ENCODE measurements around the gene KANK4. TPM values are rescaled to one million over a fixed set of nuclear protein-coding genes. Genes with fewer than 3 reads are reported as not detected.

KANK4 gene
- total and polyA plus RNA-seq, 2 of the 8 experiments (the other 6 are each of a cell fraction or from before 2014, with no cell fraction given): 0.22 to 0.26 TPM

DNA sequence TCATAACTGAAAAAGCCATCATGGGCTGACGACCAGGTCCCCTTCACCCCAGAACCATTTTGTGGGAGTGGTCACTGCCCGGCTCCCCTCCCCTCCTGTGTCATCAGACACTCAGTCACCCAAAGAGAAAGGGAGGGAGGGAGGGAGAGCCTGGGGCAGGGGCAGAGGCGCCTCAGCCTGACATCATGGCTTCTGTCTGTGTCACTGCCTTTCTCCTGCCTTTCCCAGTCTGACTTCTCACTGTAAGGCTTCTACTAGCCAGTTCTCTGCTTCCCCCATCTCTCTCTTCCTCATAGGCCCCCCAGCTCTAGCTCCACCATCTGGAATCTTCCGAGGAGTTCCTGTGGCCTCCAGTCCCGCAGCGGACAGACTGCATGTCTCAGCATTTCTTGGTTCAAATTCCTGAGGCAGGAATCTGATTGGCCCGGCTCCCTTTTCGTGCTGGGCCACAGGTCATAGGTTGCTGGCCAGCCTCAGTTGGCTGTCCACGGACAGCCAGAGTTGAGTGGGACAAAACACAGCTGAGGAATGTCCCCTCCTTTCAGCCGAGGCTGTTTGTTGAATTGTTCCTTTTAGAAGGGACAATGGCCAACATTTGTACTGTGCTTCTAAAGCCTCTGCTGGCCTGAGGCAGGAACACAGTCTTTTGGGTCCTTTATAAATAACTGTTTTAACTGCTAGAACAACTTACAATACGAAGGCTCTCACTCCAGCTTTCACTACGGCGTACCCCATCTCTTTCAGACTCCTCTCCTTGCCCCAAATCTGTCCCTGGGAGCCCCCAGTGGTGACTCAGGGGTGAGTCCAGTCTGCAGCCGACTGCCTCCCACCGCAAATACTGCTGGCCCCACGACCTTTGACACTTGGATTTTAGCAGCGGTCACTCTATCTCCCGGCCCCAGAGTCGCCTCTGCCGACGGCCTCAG, 18.7 kb upstream of the KANK4 start:
- Histone ChIP-seq H3K4me1 (replicated peaks in 1 of 4; ENCODE audit: control insufficient read depth in 3 of 4, insufficient read depth in 4 of 4, low read length in 3 of 4) (peaks cover 0 to 17% (median 6%) of the 10 kb centered on the region in 4 experiments; a peak in 6 of 7 replicates), H3K4me2 (ENCODE audit: insufficient read depth in 1 of 2, low read depth in 2 of 2, low read length in 2 of 2) (peak overlapping the region; percentile 39 to 42; a peak in 3 of 4 replicates), H3K27ac (ENCODE audit: low read depth, low read length) (no peak overlapping the region), H3K4me3 (ENCODE audit: extremely low read depth in 1 of 4, insufficient read depth in 2 of 4, low read depth in 3 of 4, low read length in 4 of 4) (no peak overlapping the region; a peak in 1 of 8 replicates), H2BK20ac (ENCODE audit: low read length) (peak overlapping the region; percentile 77), H3K36me3 (ENCODE audit: control insufficient read depth in 2 of 4, insufficient read depth in 4 of 4, low read length in 3 of 4) (no peaks in the 10 kb centered on the region), H3K18ac (ENCODE audit: extremely low read depth, low read length) (peak overlapping the region; percentile 86), H2AK5ac (ENCODE audit: low read depth, low read length) (no peak overlapping the region), H3K14ac (ENCODE audit: insufficient read length) (no peak overlapping the region), H2BK5ac (ENCODE audit: low read depth, low read length) (peak overlapping the region; percentile 55; the same call in 1 of the 2 replicates), H4K8ac (ENCODE audit: extremely low read depth, insufficient read depth, low read length) (peak overlapping the region; percentile 84), H3K23me2 (ENCODE audit: low read depth, low read length) (peaks cover 6% of the 10 kb centered on the region; the same call in 1 of the 2 replicates), H2BK120ac (replicated peaks; ENCODE audit: low read depth, low read length) (no peak overlapping the region), H2BK15ac (ENCODE audit: low read length) (peak overlapping the region; percentile 47; the same call in 1 of the 2 replicates), H3K9ac (replicated peaks in 1 of 4; ENCODE audit: extremely low read depth in 1 of 4, low read depth in 3 of 4, low read length in 3 of 4) (0 out of 7 replicates have a peak overlapping the region, but pooled peaks of 1 of the 4 experiments have one; percentile 9), H4K5ac (ENCODE audit: insufficient read length, low read depth, low read length) (no peak overlapping the region), H2BK12ac (ENCODE audit: low read depth, low read length) (peak overlapping the region; percentile 55), H3K4ac (replicated peaks; ENCODE audit: insufficient read length, low read depth, low read length) (no peak overlapping the region), H3K27me3 (replicated peaks in 1 of 4; ENCODE audit: control insufficient read depth in 3 of 4, extremely low read depth in 1 of 4, insufficient read depth in 3 of 4, low read length in 3 of 4) (no peaks in the 10 kb centered on the region), H3K56ac (replicated peaks; ENCODE audit: insufficient read length, low read depth, low read length) (no peak overlapping the region), H2AFZ (ENCODE audit: low read length) (peak overlapping the region; percentile 91), H3K23ac (ENCODE audit: insufficient read length) (no peak overlapping the region), H4K20me1 (replicated peaks in 1 of 2; ENCODE audit: control insufficient read depth in 1 of 2, insufficient read depth in 2 of 2, low read length in 2 of 2) (no peaks in the 10 kb centered on the region), H3K9me3 (ENCODE audit: insufficient read depth in 2 of 2, low read depth in 1 of 2, low read length in 1 of 2) (no peaks in the 10 kb centered on the region), H4K91ac (replicated peaks; ENCODE audit: insufficient read length, low read length) (no peak overlapping the region), H3K79me2 (ENCODE audit: control insufficient read depth in 1 of 2, insufficient read depth in 2 of 2, low read length in 2 of 2) (no peaks in the 10 kb centered on the region; a peak in 1 of 4 replicates), H3K79me1 (ENCODE audit: low read depth, low read length) (no peaks in the 10 kb centered on the region)
- CTCF ChIA-PET (ENCODE audit: partially characterized antibody): interaction anchor here (0.6 to 4.1 kb wide), 17 partner anchors 10 to 177 kb away, joined by 3 to 13 read pairs (median 3); no protein-coding TSS in a partner anchor
- POLR2A ChIA-PET (ENCODE audit: partially characterized antibody): interaction anchor here (0.6 to 3.4 kb wide), 7 partner anchors 13 to 323 kb away, joined by 3 to 16 read pairs (median 4); no protein-coding TSS in a partner anchor
- FAIRE-seq (peak; percentile 45), DNase-seq (ENCODE audit: low read depth in 1 of 2, low spot score in 2 of 2) (peak in 1 of 2 experiments; percentile 64)
- WGBS, 2 experiments (ENCODE audit: extremely low coverage in 1 of 2, insufficient coverage in 1 of 2, insufficient read length in 1 of 2, insufficient replicate concordance in 2 of 2, low coverage in 1 of 2, low lambda C conversion rate in 2 of 2, missing lambda C conversion rate in 1 of 2): 73% methylated on average over 20 of the region's 21 CpGs; no CpG with 5 or more reads in 1 of the 2 experiments
- TF ChIP-seq BCL11A (IDR thresholded peaks at IDR 0.05; ENCODE audit: low read depth in 2 of 2, low read length in 2 of 2) (no peak), RFX5 (IDR thresholded peaks at IDR 0.05; ENCODE audit: borderline replicate concordance, low read depth, low read length) (no peak), MAFK (IDR thresholded peaks at IDR 0.05; ENCODE audit: low read depth, low read length) (peak; percentile 57; the same call in 1 of the 2 replicates), JUN (IDR thresholded peaks at IDR 0.05; ENCODE audit: low read depth, low read length) (no peak), TBP (IDR thresholded peaks at IDR 0.05; ENCODE audit: low read depth, low read length) (no peak), POLR2A (IDR thresholded peaks at IDR 0.05; ENCODE audit: control extremely low read depth in 1 of 2, low read depth in 2 of 2, low read length in 2 of 2) (no peak), PHF8 (conservative IDR thresholded peaks at IDR 0.05; ENCODE audit: low read depth, low read length) (no peak)
- TF ChIP-seq, protein P1, sequence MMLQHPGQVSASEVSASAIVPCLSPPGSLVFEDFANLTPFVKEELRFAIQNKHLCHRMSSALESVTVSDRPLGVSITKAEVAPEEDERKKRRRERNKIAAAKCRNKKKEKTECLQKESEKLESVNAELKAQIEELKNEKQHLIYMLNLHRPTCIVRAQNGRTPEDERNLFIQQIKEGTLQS (IDR thresholded peaks at IDR 0.05; ENCODE audit: insufficient read depth, low read depth, low read length): no peak
- TF ChIP-seq, protein P2, sequence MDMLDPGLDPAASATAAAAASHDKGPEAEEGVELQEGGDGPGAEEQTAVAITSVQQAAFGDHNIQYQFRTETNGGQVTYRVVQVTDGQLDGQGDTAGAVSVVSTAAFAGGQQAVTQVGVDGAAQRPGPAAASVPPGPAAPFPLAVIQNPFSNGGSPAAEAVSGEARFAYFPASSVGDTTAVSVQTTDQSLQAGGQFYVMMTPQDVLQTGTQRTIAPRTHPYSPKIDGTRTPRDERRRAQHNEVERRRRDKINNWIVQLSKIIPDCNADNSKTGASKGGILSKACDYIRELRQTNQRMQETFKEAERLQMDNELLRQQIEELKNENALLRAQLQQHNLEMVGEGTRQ (IDR thresholded peaks at IDR 0.05; ENCODE audit: low read length): no peak

Data from H1 (cell line).